Stimulated activated naive B cell treated with anti-CD40 and anti-IgM and Interleukin-4, amounts not matched to agents 10 μg/mL and 1 μg/mL and 100 μg/mL, for 72 hours (primary cell): Measurements from ENCODE around the gene LBX1.

Experiments used
- ATAC-seq, 2 donors: fragments of 150-1000 bp; cut with Tn5 transposase; replicated peaks; 2 replicates each; pipeline ENCODE4 v1.10.0; 2021; ENCODE audit warnings: moderate library complexity in 1 of 2
- DNase-seq: peaks from one replicate; pipeline ENCODE4 v3.0.0; 2021
- H3K27ac Mint-ChIP-seq: one replicate; pipeline ENCODE4 v1.8.0; 2022; ENCODE audit warnings: mild to moderate bottlenecking, mixed read lengths
- H3K27me3 Mint-ChIP-seq, 2 donors: one replicate each; pipeline ENCODE4 v1.8.0; 2022; ENCODE audit warnings: mixed read lengths in 2 of 2
- H3K36me3 Mint-ChIP-seq, 2 donors: one replicate each; pipeline ENCODE4 v1.8.0; 2022; ENCODE audit warnings: mixed read lengths in 2 of 2, mild to moderate bottlenecking in 1 of 2
- H3K4me1 Mint-ChIP-seq, 2 donors: one replicate each; pipeline ENCODE4 v1.8.0; 2022; ENCODE audit warnings: mixed read lengths in 2 of 2, mild to moderate bottlenecking in 1 of 2
- H3K4me3 Mint-ChIP-seq, 2 donors: one replicate each; pipeline ENCODE4 v1.8.0; 2022; ENCODE audit warnings: mild to moderate bottlenecking in 2 of 2, mixed read lengths in 2 of 2, moderate library complexity in 1 of 2
- H3K9me3 Mint-ChIP-seq, 2 donors: one replicate each; pipeline ENCODE4 v1.8.0; 2022; ENCODE audit warnings: mixed read lengths in 2 of 2, mild to moderate bottlenecking in 1 of 2

The LBX1 gene

DNA sequence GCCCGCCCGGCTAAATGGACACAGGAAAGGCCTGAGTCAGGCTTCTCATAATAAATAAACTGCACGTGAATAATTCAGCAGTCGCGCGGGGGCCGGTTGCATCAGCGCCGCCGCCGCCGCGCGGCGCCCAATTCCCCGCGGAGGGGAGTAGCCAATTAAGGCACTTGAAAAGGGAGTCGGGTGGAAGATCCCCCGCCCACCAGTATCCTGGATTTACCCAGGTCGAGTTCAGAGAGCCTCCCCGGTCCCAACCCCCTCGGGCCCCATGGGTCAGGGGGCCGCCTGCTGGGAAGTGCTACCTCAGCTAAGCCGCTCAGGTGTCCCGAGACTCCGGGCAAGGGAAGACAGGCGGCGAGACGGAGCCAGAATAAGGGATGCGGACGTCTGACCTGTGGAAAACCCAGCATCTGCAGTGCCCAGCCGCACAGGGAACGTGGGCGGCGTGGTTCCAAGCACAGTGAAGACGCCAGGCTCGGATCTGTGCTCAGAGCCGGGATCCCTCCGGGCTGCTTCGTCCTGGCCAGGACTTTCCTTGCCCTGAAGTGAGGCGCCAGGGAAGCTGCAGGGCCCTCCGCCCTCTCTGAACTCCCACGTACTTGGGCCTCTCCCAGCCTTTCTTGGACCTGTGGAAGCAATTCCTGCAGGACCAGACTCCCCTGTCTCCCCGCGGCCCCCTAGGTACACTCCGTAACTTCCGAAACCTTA lies 7.3 kb upstream of the LBX1 start:
- H3K27me3 Mint-ChIP-seq: peaks cover 84 to 92% of the 10 kb centered on the region in 2 donors
- peak overlapping the region; percentile 83 for H3K27ac Mint-ChIP-seq
- no peaks in the 10 kb centered on the region for H3K9me3 Mint-ChIP-seq
- H3K36me3 Mint-ChIP-seq: peaks cover 6 to 7% of the 10 kb centered on the region in 2 donors
- no peak for ATAC-seq
- DNase-seq: no peak
- peaks cover 16 to 30% of the 10 kb centered on the region in 2 donors for H3K4me1 Mint-ChIP-seq
- peak overlapping the region; percentile 74 to 79 for H3K4me3 Mint-ChIP-seq

DNA sequence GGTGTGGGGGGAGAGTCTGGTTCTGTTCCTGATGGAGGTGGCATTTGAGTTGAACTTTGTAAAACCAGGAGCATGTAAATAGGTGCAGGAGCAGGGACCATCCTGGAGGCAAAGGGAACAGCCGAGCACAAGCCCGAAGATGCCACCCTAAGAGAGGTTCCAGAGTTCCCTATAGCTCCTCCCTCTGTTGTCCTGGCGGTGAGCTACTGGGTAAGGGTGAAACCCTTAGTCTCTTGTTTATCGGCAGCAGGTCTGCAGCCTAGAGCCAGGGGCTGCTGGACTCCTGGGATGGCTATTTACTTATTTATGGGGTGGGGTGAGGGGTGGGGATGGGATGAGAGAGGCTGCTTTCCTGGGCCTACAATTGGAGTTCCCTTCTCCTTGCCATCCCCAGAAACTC lies 6.5 kb upstream of the LBX1 start:
- H3K4me3 Mint-ChIP-seq: peak overlapping the region in 1 of 2 donors; percentile 57
- peak overlapping the region; percentile 56 for H3K27ac Mint-ChIP-seq
- no peak for DNase-seq
- peaks cover 84 to 92% of the 10 kb centered on the region in 2 donors for H3K27me3 Mint-ChIP-seq
- peaks cover 6 to 7% of the 10 kb centered on the region in 2 donors for H3K36me3 Mint-ChIP-seq
- no peak for ATAC-seq
- H3K4me1 Mint-ChIP-seq: peaks cover 16 to 30% of the 10 kb centered on the region in 2 donors
- no peaks in the 10 kb centered on the region for H3K9me3 Mint-ChIP-seq

- H3K27me3 Mint-ChIP-seq: peaks cover 84 to 93% of the 10 kb centered on the region in 2 donors
- H3K36me3 Mint-ChIP-seq: peaks cover 6 to 7% of the 10 kb centered on the region in 2 donors
- DNase-seq (no peak), ATAC-seq (no peak)
- H3K9me3 Mint-ChIP-seq: no peaks in the 10 kb centered on the region
- peak overlapping the region; percentile 27 for H3K27ac Mint-ChIP-seq
- peaks cover 22 to 42% of the 10 kb centered on the region in 2 donors for H3K4me1 Mint-ChIP-seq
- H3K4me3 Mint-ChIP-seq: no peak overlapping the region
Measured at GRCh38 chr10:101234333-101234732, 5.1 kb upstream of the LBX1 start.

GRCh38 chr10:101233863-101234262 lies 4.6 kb upstream of the LBX1 start:
- peaks cover 83 to 93% of the 10 kb centered on the region in 2 donors for H3K27me3 Mint-ChIP-seq
- H3K4me3 Mint-ChIP-seq: no peak overlapping the region
- no peaks in the 10 kb centered on the region for H3K9me3 Mint-ChIP-seq
- DNase-seq (no peak), ATAC-seq (no peak)
- peaks cover 6 to 7% of the 10 kb centered on the region in 2 donors for H3K36me3 Mint-ChIP-seq
- H3K4me1 Mint-ChIP-seq: peaks cover 24 to 47% of the 10 kb centered on the region in 2 donors
- no peak overlapping the region for H3K27ac Mint-ChIP-seq

DNA sequence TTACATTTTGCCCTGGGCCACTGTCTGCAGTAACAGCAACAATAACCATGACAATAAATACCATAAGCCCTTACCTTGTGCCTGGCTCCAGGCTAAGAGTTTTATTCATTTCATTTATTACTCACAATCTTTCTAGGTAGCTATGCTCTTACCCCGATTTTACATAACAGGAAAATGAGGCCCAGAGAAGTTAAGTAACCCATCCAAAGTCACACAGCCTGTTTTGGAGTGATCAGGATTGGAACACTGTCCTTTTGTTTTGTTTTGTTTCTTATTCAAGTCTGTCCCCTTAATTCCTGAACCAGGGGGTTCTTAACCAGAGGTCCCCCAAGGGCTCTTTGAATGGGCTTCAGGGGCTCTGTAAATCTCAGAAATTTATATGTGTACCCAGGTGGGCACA lies 4.2 kb upstream of the LBX1 start:
- Mint-ChIP-seq H3K27ac (no peak overlapping the region), H3K9me3 (no peaks in the 10 kb centered on the region), H3K27me3 (peaks cover 83 to 92% of the 10 kb centered on the region in 2 donors), H3K4me3 (no peak overlapping the region), H3K4me1 (peaks cover 24 to 49% of the 10 kb centered on the region in 2 donors), H3K36me3 (peaks cover 6 to 7% of the 10 kb centered on the region in 2 donors)
- ATAC-seq (no peak), DNase-seq (no peak)

DNA sequence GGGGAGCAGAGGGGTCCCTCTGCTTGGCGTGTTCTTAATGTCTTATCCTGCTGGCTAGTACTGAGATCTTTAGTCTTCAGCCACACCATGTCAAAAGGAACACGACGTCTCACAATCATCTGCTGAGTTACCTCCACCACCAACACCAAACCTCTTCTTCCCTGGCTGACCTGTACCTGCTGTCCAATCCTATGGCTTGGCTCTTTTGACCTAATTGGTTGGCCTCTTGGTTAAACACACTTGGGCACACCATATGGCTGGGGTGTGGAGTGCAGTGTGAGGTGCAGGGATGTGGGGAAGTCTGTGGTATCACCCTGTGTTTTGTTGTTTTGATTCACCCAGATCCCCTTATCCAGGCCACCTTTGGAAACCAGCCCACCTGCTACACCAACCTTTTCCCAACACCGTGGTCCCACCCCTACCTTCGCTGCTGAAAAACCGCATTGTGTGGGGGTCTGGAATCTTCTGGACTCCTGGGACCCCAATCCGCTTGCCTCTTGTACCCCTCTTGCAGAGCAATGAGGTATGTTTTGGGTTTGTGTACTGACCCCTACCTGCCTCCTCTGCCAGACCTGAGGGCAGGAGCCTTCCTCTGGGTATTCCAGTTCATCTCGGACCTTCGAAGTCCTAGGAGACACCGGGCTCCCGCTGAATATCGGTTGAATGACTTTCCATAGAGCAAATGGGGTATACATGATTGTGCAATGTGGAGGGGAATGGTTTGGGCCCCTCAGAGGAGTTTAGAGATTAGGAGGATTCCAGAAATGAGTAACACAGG lies 2.8 kb upstream of the LBX1 start:
- Mint-ChIP-seq H3K9me3 (no peaks in the 10 kb centered on the region), H3K36me3 (peaks cover 2 to 3% of the 10 kb centered on the region in 2 donors), H3K4me3 (no peak overlapping the region), H3K4me1 (peaks cover 26 to 48% of the 10 kb centered on the region in 2 donors), H3K27me3 (peaks cover 82 to 93% of the 10 kb centered on the region in 2 donors), H3K27ac (no peak overlapping the region)
- no peak for DNase-seq
- ATAC-seq: no peak

DNA sequence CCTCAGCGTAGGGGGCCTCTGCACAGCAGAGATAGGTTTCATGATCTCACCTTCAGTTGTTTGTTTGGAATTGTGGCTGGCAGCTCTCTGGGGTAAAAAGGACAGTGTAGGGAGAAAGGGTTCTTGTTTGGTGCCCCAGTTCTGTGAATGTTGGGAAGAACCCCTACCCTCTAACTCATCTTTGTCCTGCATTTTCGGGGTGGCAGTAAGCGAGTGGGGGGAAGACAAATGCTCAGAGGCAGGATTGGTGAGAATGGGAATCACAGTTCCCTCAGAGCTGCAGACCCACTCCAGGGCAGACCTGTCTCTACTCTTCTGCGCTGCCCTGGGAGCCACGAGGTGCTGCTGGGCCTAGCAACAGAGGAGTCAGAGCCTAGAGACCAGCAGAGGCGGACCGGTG lies 1.8 kb upstream of the LBX1 start:
- Mint-ChIP-seq H3K4me3 (no peak overlapping the region), H3K27ac (no peak overlapping the region), H3K27me3 (peaks cover 83 to 94% of the 10 kb centered on the region in 2 donors), H3K36me3 (peaks cover 0 to 2% of the 10 kb centered on the region in 2 donors), H3K4me1 (peaks cover 26 to 48% of the 10 kb centered on the region in 2 donors), H3K9me3 (no peaks in the 10 kb centered on the region)
- no peak for ATAC-seq
- DNase-seq: no peak

- H3K27me3 Mint-ChIP-seq: peaks cover 82 to 94% of the 10 kb centered on the region in 2 donors
- no peaks in the 10 kb centered on the region for H3K9me3 Mint-ChIP-seq
- H3K4me1 Mint-ChIP-seq: peaks cover 24 to 48% of the 10 kb centered on the region in 2 donors
- ATAC-seq (no peak), DNase-seq (no peak)
- no peak overlapping the region for H3K27ac Mint-ChIP-seq
- peak overlapping the region; percentile 57 to 81 for H3K4me3 Mint-ChIP-seq
- peaks cover 0 to under 1% of the 10 kb centered on the region in 2 donors for H3K36me3 Mint-ChIP-seq
Measured at GRCh38 chr10:101230183-101230917, 1.1 kb upstream of the LBX1 start.

DNA sequence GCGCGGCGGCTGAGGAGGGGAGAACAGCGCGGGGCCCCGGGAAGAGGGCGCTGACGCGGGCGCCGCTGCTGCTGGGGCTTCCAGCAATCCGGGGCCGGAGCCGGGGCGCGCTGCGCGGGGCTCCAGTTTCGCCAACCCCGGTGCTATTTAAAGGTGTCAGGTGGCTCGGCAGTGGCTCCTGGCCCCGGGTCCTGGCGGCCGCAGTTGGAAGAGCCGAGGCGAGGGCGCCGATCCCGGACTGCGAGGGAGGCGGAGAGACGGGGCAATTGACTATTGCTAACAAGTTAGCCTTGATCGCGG lies 347 bp downstream of the LBX1 start:
- Mint-ChIP-seq H3K27me3 (peaks cover 78 to 92% of the 10 kb centered on the region in 2 donors), H3K4me1 (peaks cover 30 to 57% of the 10 kb centered on the region in 2 donors), H3K27ac (peak overlapping the region; percentile 70), H3K9me3 (no peaks in the 10 kb centered on the region), H3K4me3 (peak overlapping the region; percentile 59 to 81), H3K36me3 (peaks cover 0 to 4% of the 10 kb centered on the region in 2 donors)
- DNase-seq (no peak), ATAC-seq (no peak)

DNA sequence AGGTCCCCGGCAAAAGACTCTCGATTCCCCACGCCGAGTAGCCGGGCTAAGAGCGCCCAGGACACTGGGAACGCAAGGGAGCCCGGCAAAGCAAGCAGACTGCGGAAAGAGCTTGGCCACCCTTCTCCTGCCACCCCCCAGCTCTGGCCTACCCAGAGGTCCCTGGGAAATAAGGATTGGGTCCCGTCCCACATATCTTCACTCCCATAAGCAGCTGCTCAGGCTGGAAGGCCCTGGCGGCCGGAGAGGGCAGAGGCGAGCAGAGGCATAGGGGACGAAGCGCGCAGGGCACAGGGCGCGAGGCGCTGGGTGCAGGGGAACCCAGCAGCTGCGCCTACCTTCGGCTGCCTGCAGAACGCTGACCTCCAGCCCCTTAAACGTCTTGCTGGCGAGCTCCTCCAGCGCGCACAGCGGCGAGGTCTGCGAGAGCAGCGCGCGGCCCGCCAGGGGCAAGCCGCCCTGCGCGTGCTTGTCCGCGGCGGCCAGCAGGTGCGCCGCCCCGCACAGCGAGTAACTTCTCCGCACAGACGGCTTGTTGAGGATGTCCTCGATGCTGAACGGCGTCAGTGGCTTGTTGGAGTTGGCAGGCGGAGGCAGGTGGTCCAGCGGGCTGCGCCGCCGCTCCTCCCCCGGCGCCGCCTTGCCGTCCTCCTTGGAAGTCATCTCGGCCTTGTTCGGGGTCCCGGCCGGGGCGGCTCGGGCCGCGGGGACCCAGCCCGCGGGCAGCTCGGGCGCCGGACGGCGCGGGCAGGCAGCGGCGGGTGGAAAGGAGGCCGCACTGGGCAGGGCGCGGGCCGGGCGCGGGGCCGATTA lies 904 bp downstream of the LBX1 start:
- Mint-ChIP-seq H3K27me3 (peaks cover 77 to 92% of the 10 kb centered on the region in 2 donors), H3K4me3 (peak overlapping the region; percentile 76 to 81), H3K9me3 (no peaks in the 10 kb centered on the region), H3K36me3 (peaks cover 0 to 4% of the 10 kb centered on the region in 2 donors), H3K4me1 (peaks cover 33 to 62% of the 10 kb centered on the region in 2 donors), H3K27ac (peak overlapping the region; percentile 77)
- no peak for ATAC-seq
- DNase-seq: no peak

GRCh38 chr10:101227429-101228152 lies 1.7 kb downstream of the LBX1 start:
- no peaks in the 10 kb centered on the region for H3K9me3 Mint-ChIP-seq
- peaks cover 38 to 70% of the 10 kb centered on the region in 2 donors for H3K4me1 Mint-ChIP-seq
- H3K27me3 Mint-ChIP-seq: peaks cover 75 to 92% of the 10 kb centered on the region in 2 donors
- peaks cover 0 to 4% of the 10 kb centered on the region in 2 donors for H3K36me3 Mint-ChIP-seq
- DNase-seq: no peak
- ATAC-seq: no peak
- H3K27ac Mint-ChIP-seq: peak overlapping the region; percentile 77
- peak overlapping the region; percentile 58 to 76 for H3K4me3 Mint-ChIP-seq

DNA sequence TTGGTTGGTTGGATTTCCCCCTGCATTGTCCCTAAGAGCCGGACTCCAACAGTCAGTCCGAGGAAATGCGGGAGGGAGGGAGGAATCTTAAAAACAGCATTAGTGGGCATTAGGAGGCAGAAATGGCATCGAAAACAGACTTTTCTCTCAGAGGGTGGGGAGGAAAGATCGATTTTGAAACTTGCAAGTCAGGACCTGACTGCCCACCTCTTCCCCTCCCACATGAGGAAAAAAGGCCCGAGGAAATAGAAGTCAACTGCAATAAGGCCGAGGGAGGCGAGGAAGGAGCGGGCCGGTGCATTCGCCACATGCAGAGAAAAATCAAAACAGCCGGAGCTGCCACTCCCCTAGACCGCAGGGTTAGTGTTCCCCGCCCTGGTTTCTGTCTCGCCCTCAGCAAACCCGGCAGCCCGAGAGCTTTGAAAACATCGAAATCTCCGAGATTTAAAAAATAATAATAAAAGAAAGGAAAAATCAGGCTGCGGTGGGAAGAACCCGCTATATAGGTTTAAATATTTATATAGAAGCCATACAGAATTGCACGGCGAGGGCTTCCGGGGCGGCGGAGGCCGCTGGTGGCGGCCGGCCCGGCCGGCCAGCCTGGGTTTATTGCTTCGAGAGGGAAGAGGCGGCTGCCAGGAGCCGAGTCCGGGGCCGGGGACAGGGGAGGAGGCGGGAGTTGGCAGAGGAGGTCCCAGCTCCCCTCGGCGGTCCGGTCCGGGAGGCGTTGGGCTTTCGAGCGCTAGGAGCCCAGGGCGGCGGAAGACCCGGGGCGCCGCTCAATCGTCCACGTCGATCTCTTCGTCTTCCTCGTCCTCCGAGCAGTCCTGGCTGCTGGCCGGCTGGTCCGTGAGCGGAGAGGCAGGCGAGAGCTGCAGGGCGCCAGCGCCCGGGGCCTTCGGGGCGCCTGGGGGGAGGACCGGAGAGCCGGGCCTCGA lies 2.5 kb downstream of the LBX1 start:
- Mint-ChIP-seq H3K27me3 (peaks cover 75 to 92% of the 10 kb centered on the region in 2 donors), H3K36me3 (peaks cover 0 to 4% of the 10 kb centered on the region in 2 donors), H3K4me3 (peak overlapping the region; percentile 58 to 79), H3K4me1 (peaks cover 43 to 75% of the 10 kb centered on the region in 2 donors), H3K9me3 (no peaks in the 10 kb centered on the region), H3K27ac (peak overlapping the region; percentile 79)
- ATAC-seq: no peak
- no peak for DNase-seq
